A549 (cell line): Measurements from ENCODE around the gene DCAF4. TPM values are rescaled to one million over a fixed set of nuclear protein-coding genes. Genes with fewer than 3 reads are reported as not detected.

Experiments used
- ATAC-seq, 2 experiments: fragments of 200-7000 bp in 1 of 2; fragments of >200 bp in 1 of 2; cut with Nextera tagmentation in 1 of 2; cut with Tn5 transposase in 1 of 2; 3 replicates each; pipeline versions ENCODE4 v1.8.0 to v1.9.1; 2018 to 2020; ENCODE audit warnings: mild to moderate bottlenecking in 1 of 2, moderate library complexity in 1 of 2
- CTCF ChIA-PET: fragments of 300-600 bp; sonication (Branson Sonifier 250); formaldehyde crosslinking; extraction: SDS; loops from one replicate; lab custom pipeline; 2021; ENCODE audit warnings: antibody characterized with exemption, inconsistent platforms; lab: Yijun Ruan, JAX
- POLR2A ChIA-PET: fragments of 350-600 bp; formaldehyde crosslinking; extraction: SDS; loops from one replicate; lab custom pipeline; 2021; ENCODE audit warnings: antibody characterized with exemption, inconsistent platforms; lab: Yijun Ruan, JAX
- DNase-seq, 2 experiments: peaks; one replicate each; pipeline versions ENCODE4 v3.0.0 to v3.0.0-alpha.2; 2011 to 2016; ENCODE audit warnings: low read depth in 1 of 2, low spot score in 1 of 2
- FAIRE-seq: peaks from 2 replicates; lab custom pipeline; 2011; peaks lifted over from hg19 to GRCh38; lab: Jason Lieb, UNC
- H3K27ac ChIP-seq, 2 experiments: fragments of >200 bp; sonication (Bioruptor Twin); formaldehyde crosslinking; 3 replicates each; pipeline ENCODE4 v1.5.1; 2016 to 2017
- H3K4me1 ChIP-seq: fragments of >200 bp; sonication (Bioruptor Twin); formaldehyde crosslinking; 3 replicates; pipeline ENCODE4 v1.6.1; 2016
- H3K4me2 ChIP-seq: fragments of >200 bp; sonication (Bioruptor Twin); formaldehyde crosslinking; 3 replicates; pipeline ENCODE4 v1.6.1; 2016
- H3K4me3 ChIP-seq: fragments of >200 bp; sonication (Bioruptor Twin); formaldehyde crosslinking; 3 replicates; pipeline ENCODE4 v1.5.1; 2016
- H3K9me3 ChIP-seq: fragments of >200 bp; sonication (Bioruptor Twin); formaldehyde crosslinking; 3 replicates; pipeline ENCODE4 v1.6.1; 2016
- CBX8 ChIP-seq: fragments of 200-600 bp; sonication (generic); IDR thresholded peaks from 2 replicates; pipeline ENCODE4 v1.6.1; 2016
- CEBPB ChIP-seq, 2 experiments: fragments of >200 bp in 1 of 2; sonication (Bioruptor Twin) in 1 of 2; formaldehyde crosslinking in 1 of 2; IDR thresholded peaks; 2 replicates each; pipeline ENCODE4 v1.6.1; 2012 to 2016
- EHMT2 ChIP-seq: fragments of 200-600 bp; sonication (generic); IDR thresholded peaks from 2 replicates; pipeline ENCODE4 v1.6.1; 2016; ENCODE audit warnings: antibody characterized with exemption, low read depth, mild to moderate bottlenecking, moderate library complexity
- EP300 ChIP-seq, 2 experiments: fragments of >200 bp; sonication (Bioruptor Twin); formaldehyde crosslinking; IDR thresholded peaks; 2 replicates in 1 of 2; 3 replicates in 1 of 2; pipeline ENCODE4 v1.6.1; 2016 to 2017
- ESRRA ChIP-seq: fragments of 150-350 bp; IDR thresholded peaks from 2 replicates; pipeline ENCODE4 v1.6.1; 2014; ENCODE audit warnings: mild to moderate bottlenecking, low read length, borderline replicate concordance
- HEYL ChIP-seq: fragments of 250-450 bp; sonication (Bioruptor Pico); IDR thresholded peaks from 2 replicates; pipeline ENCODE4 v1.8.0; 2021; ENCODE audit warnings: mild to moderate bottlenecking, moderate library complexity
- HOXA7 ChIP-seq: fragments of 250-450 bp; sonication (Bioruptor Pico); IDR thresholded peaks from 2 replicates; pipeline ENCODE4 v1.5.0; 2020; ENCODE audit warnings: mild to moderate bottlenecking, moderate library complexity
- HOXB13 ChIP-seq: fragments of 250-450 bp; sonication (Bioruptor Pico); IDR thresholded peaks from 2 replicates; pipeline ENCODE4 v1.5.0; 2020; ENCODE audit warnings: low read depth, mild to moderate bottlenecking, moderate library complexity
- KDM5A ChIP-seq: fragments of 200-600 bp; sonication (generic); IDR thresholded peaks from 2 replicates; pipeline ENCODE4 v1.6.1; 2016; ENCODE audit warnings: antibody characterized with exemption, mild to moderate bottlenecking
- NFE2L2 ChIP-seq: fragments of 150-350 bp; conservative IDR thresholded peaks from 2 replicates; pipeline ENCODE4 v1.6.1; 2014; ENCODE audit warnings: low read length
- NPAS2 ChIP-seq: fragments of 250-450 bp; sonication (Bioruptor Pico); IDR thresholded peaks from 2 replicates; pipeline ENCODE4 v1.8.0; 2022; ENCODE audit warnings: mild to moderate bottlenecking, moderate library complexity, borderline replicate concordance
- RAD21 ChIP-seq, 2 experiments: fragments of >200 bp in 1 of 2; sonication (Bioruptor Twin) in 1 of 2; formaldehyde crosslinking in 1 of 2; IDR thresholded peaks in 1 of 2; conservative IDR thresholded peaks in 1 of 2; 2 replicates in 1 of 2; 3 replicates in 1 of 2; pipeline ENCODE4 v1.6.1; 2012 to 2018; ENCODE audit warnings: inconsistent platforms in 1 of 2
- RCOR1 ChIP-seq: fragments of 150-350 bp; IDR thresholded peaks from 2 replicates; pipeline ENCODE4 v1.6.1; 2014; ENCODE audit warnings: antibody characterized with exemption, low read length, low read depth
- REST ChIP-seq: fragments of 200-600 bp; sonication (generic); IDR thresholded peaks from 2 replicates; pipeline ENCODE4 v1.6.1; 2016; ENCODE audit warnings: antibody characterized with exemption, mild to moderate bottlenecking, moderate library complexity
- RFX5 ChIP-seq: fragments of 450-650 bp; IDR thresholded peaks from 2 replicates; pipeline ENCODE4 v1.7.1; 2014; ENCODE audit warnings: antibody characterized with exemption, mild to moderate bottlenecking, moderate library complexity
- RNF2 ChIP-seq: fragments of 200-600 bp; sonication (generic); IDR thresholded peaks from 2 replicates; pipeline ENCODE4 v1.6.1; 2016; ENCODE audit warnings: low read depth, mild to moderate bottlenecking, antibody characterized with exemption, moderate library complexity, borderline replicate concordance
- SMC3 ChIP-seq: fragments of >200 bp; sonication (Bioruptor Twin); formaldehyde crosslinking; IDR thresholded peaks from 3 replicates; pipeline ENCODE4 v1.6.1; 2018; ENCODE audit warnings: inconsistent platforms
- SREBF2 ChIP-seq: fragments of 450-650 bp; IDR thresholded peaks from 2 replicates; pipeline ENCODE4 v1.6.1; 2014; ENCODE audit warnings: mild to moderate bottlenecking, moderate library complexity
- USF2 ChIP-seq: fragments of 450-650 bp; IDR thresholded peaks from 2 replicates; pipeline ENCODE4 v1.6.1; 2014; ENCODE audit warnings: antibody characterized with exemption
- WGBS: methylation state at CpG from one replicate; pipeline ENCODE4 v1.1.6; 2017; ENCODE audit errors: missing lambda C conversion rate; 5-methylcytosine and 5-hydroxymethylcytosine counted together
- polyA plus RNA-seq, 4 experiments: library from polyadenylated mRNA; depleted of rRNA in 3 of 4; stranded (reverse); fragments of >200 nt; fragmentation: RNase III in 1 of 4; extraction: RNeasy Plus Mini Kit Qiagen cat#74134 plus additional on column Dnase treatment in 1 of 4; gene quantifications; 2 replicates in 3 of 4; 3 replicates in 1 of 4; pipeline ENCODE4 v1.2.3, GENCODE V29; 2011 to 2017
- TF ChIP-seq, protein P1 (sequence below): IDR thresholded peaks from 2 replicates; pipeline ENCODE4 v1.6.1; 2012; ENCODE audit warnings: low read depth, borderline replicate concordance
- TF ChIP-seq, protein P2 (sequence below): fragments of >200 bp; sonication (Bioruptor Twin); formaldehyde crosslinking; IDR thresholded peaks from 2 replicates; pipeline ENCODE4 v1.6.1; 2016

DCAF4 gene
- polyA plus RNA-seq, 2 of the 4 experiments (the other 2 are of a cell fraction): 18.4 to 22.4 TPM

DNA sequence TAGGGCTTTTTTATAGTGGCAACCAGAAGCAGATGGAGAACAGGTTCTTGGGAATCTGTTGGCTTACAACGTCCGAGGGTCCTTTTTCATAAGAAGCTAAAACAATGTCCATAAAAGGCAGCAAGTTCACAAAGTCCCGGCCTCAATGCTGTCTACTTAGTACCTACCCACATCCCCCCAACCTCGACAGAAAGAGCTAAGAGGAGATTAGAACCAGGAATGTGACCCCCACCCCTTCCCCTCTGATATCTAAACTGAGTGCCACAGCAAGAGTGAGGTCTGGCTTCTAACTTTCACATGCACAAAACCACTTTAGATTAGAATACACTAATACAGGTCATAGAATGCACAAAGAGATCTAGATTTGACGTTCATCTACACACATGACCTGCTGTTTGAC is 36.9 kb upstream of the DCAF4 start:
- Histone ChIP-seq H3K4me3 (no peak overlapping the region), H3K4me1 (peaks cover 10% of the 10 kb centered on the region; the same call in 2 of the 3 replicates), H3K4me2 (no peak overlapping the region), H3K9me3 (no peaks in the 10 kb centered on the region), H3K27ac (no peak overlapping the region)
- CTCF ChIA-PET: interaction anchor here (0.9 to 4.3 kb wide), 3 partner anchors 9 to 374 kb away, joined by 3 to 41 read pairs (median 3); no protein-coding TSS in a partner anchor
- POLR2A ChIA-PET: no interaction called here
- DNase-seq (no peak), FAIRE-seq (no peak), ATAC-seq (no peak)
- TF ChIP-seq HOXA7 (CRISPR knock-in tag): no peak
- no peak for TF ChIP-seq NPAS2 (CRISPR knock-in tag)
- TF ChIP-seq REST: no peak
- no peak for TF ChIP-seq USF2
- no peak for TF ChIP-seq SREBF2
- TF ChIP-seq RNF2: no peak
- WGBS: 39% methylated on average over 5 of the region's 5 CpGs

GRCh38 chr14:72891666-72892102 is 34.6 kb upstream of the DCAF4 start:
- H3K9me3 ChIP-seq: no peaks in the 10 kb centered on the region
- CTCF ChIA-PET: interaction anchor here (1.4 to 2.9 kb wide), 4 partner anchors 11 to 378 kb away, joined by 3 to 20 read pairs (median 12); no protein-coding TSS in a partner anchor
- no peak overlapping the region for H3K27ac ChIP-seq
- no peak for FAIRE-seq
- WGBS: 29% methylated on average over 10 of the region's 14 CpGs
- no peak for DNase-seq
- peak overlapping the region; percentile 95 for H3K4me2 ChIP-seq
- TF ChIP-seq HOXA7 (CRISPR knock-in tag) (no peak), RCOR1 (no peak), KDM5A (no peak), HOXB13 (CRISPR knock-in tag) (no peak), NFE2L2 (no peak), RFX5 (no peak), EP300 (IDR thresholded peaks at IDR 0.05) (no peak), EHMT2 (no peak), CBX8 (no peak), SMC3 (no peak), CEBPB (IDR thresholded peaks at IDR 0.05) (no peak), HEYL (CRISPR knock-in tag) (no peak), USF2 (no peak), RAD21 (conservative IDR thresholded peaks at IDR 0.05 in 1 of 2, IDR thresholded peaks at IDR 0.05 in 1 of 2) (no peak), ESRRA (no peak)
- TF ChIP-seq, protein P1, sequence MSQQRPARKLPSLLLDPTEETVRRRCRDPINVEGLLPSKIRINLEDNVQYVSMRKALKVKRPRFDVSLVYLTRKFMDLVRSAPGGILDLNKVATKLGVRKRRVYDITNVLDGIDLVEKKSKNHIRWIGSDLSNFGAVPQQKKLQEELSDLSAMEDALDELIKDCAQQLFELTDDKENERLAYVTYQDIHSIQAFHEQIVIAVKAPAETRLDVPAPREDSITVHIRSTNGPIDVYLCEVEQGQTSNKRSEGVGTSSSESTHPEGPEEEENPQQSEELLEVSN: no peak
- TF ChIP-seq, protein P2, sequence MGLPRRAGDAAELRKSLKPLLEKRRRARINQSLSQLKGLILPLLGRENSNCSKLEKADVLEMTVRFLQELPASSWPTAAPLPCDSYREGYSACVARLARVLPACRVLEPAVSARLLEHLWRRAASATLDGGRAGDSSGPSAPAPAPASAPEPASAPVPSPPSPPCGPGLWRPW: no peak
- peaks cover 18% of the 10 kb centered on the region for H3K4me1 ChIP-seq
- no peak for ATAC-seq
- H3K4me3 ChIP-seq: peak overlapping the region; percentile 60
- POLR2A ChIA-PET: no interaction called here
